H1 (cell line): ENCODE results near the gene PACS1. TPM values are rescaled to one million over a fixed set of nuclear protein-coding genes. Genes with fewer than 3 reads are reported as not detected.

Source experiments
- CTCF ChIA-PET: fragments of 300-600 bp; sonication (Branson Sonifier 250); formaldehyde crosslinking; loops from one replicate; lab custom pipeline; 2021; ENCODE audit not compliant: partially characterized antibody; lab: Charles Lee
- POLR2A ChIA-PET: fragments of 300-600 bp; sonication (Branson Sonifier 250); formaldehyde crosslinking; loops from one replicate; lab custom pipeline; 2021; ENCODE audit warnings: inconsistent platforms; ENCODE audit not compliant: partially characterized antibody; lab: Charles Lee
- DNase-seq, 2 experiments: peaks; one replicate each; pipeline versions ENCODE4 v3.0.0 to v3.0.0-alpha.2; 2010 to 2022; ENCODE audit warnings: low spot score in 2 of 2, low read depth in 1 of 2, mixed read lengths in 1 of 2
- FAIRE-seq: peaks from 2 replicates; lab custom pipeline; 2011; peaks lifted over from hg19 to GRCh38; lab: Jason Lieb, UNC
- H2AFZ ChIP-seq: 2 replicates; pipeline ENCODE4 v1.8.1; 2012; ENCODE audit warnings: low read length, inconsistent platforms
- H2AK5ac ChIP-seq: 2 replicates; pipeline ENCODE4 v1.6.1; 2013; ENCODE audit warnings: low read depth, low read length
- H2BK120ac ChIP-seq: replicated peaks from 2 replicates; pipeline ENCODE3; 2013; ENCODE audit warnings: low read depth, low read length, inconsistent platforms
- H2BK12ac ChIP-seq: 2 replicates; pipeline ENCODE4 v1.6.1; 2013; ENCODE audit warnings: low read depth, low read length
- H2BK15ac ChIP-seq: 2 replicates; pipeline ENCODE4 v1.6.1; 2013; ENCODE audit warnings: low read length
- H2BK20ac ChIP-seq: 2 replicates; pipeline ENCODE4 v1.6.1; 2013; ENCODE audit warnings: low read length
- H2BK5ac ChIP-seq: 2 replicates; pipeline ENCODE4 v1.6.1; 2013; ENCODE audit warnings: low read depth, low read length
- H3K14ac ChIP-seq: 2 replicates; pipeline ENCODE4 v1.6.1; 2013; ENCODE audit warnings: inconsistent platforms; ENCODE audit not compliant: insufficient read length
- H3K18ac ChIP-seq: 2 replicates; pipeline ENCODE4 v1.6.1; 2013; ENCODE audit warnings: low read length; ENCODE audit errors: extremely low read depth
- H3K23ac ChIP-seq: 2 replicates; pipeline ENCODE4 v1.6.1; 2013; ENCODE audit warnings: inconsistent platforms; ENCODE audit not compliant: insufficient read length
- H3K23me2 ChIP-seq: 2 replicates; pipeline ENCODE4 v1.6.1; 2013; ENCODE audit warnings: low read depth, low read length
- H3K27ac ChIP-seq: 2 replicates; pipeline ENCODE4 v1.6.1; 2011; ENCODE audit warnings: low read depth, low read length, inconsistent platforms
- H3K27me3 ChIP-seq, 4 experiments: replicated peaks in 1 of 4; 1 replicate in 1 of 4; 2 replicates in 3 of 4; pipeline versions ENCODE4 v1.6.1 to v1.8.1; 2011 to 2013; ENCODE audit warnings: low read length in 3 of 4, mild to moderate bottlenecking in 3 of 4, inconsistent platforms in 2 of 4, mixed read lengths in 2 of 4, moderate library complexity in 1 of 4; ENCODE audit not compliant: control insufficient read depth in 3 of 4, insufficient read depth in 3 of 4; ENCODE audit errors: extremely low read depth in 1 of 4
- H3K36me3 ChIP-seq, 4 experiments: 2 replicates each; pipeline versions ENCODE4 v1.6.1 to v1.8.1; 2011 to 2013; ENCODE audit warnings: mild to moderate bottlenecking in 4 of 4, low read length in 3 of 4, moderate library complexity in 2 of 4, control low read depth in 1 of 4, inconsistent platforms in 1 of 4; ENCODE audit not compliant: insufficient read depth in 4 of 4, control insufficient read depth in 2 of 4
- H3K4ac ChIP-seq: replicated peaks from 2 replicates; pipeline ENCODE3; 2013; ENCODE audit warnings: low read length, low read depth, mixed read lengths, inconsistent platforms; ENCODE audit not compliant: insufficient read length
- H3K4me1 ChIP-seq, 4 experiments: replicated peaks in 1 of 4; 1 replicate in 1 of 4; 2 replicates in 3 of 4; pipeline versions ENCODE4 v1.6.1 to v1.8.1; 2011 to 2013; ENCODE audit warnings: low read length in 3 of 4, inconsistent platforms in 2 of 4, mixed read lengths in 1 of 4; ENCODE audit not compliant: insufficient read depth in 4 of 4, control insufficient read depth in 3 of 4
- H3K4me2 ChIP-seq, 2 experiments: 2 replicates each; pipeline versions ENCODE4 v1.6.1 to v1.8.1; 2011 to 2013; ENCODE audit warnings: low read depth in 2 of 2, low read length in 2 of 2, control low read depth in 1 of 2, inconsistent platforms in 1 of 2, mild to moderate bottlenecking in 1 of 2; ENCODE audit not compliant: insufficient read depth in 1 of 2
- H3K4me3 ChIP-seq, 4 experiments: fragments of 200-600, 300-600 bp in 1 of 4; sonication (generic), shearing (Covaris generic), sonication (Bioruptor Twin) in 1 of 4; 2 replicates each; pipeline versions ENCODE4 v1.5.1 to v1.8.1; 2011 to 2016; ENCODE audit warnings: low read length in 4 of 4, low read depth in 3 of 4, control low read depth in 2 of 4, inconsistent platforms in 2 of 4, mild to moderate bottlenecking in 2 of 4, mixed read lengths in 1 of 4, moderate library complexity in 1 of 4; ENCODE audit not compliant: insufficient read depth in 2 of 4; ENCODE audit errors: extremely low read depth in 1 of 4
- H3K56ac ChIP-seq: replicated peaks from 2 replicates; pipeline ENCODE3; 2013; ENCODE audit warnings: low read depth, mild to moderate bottlenecking, mixed read lengths, low read length, inconsistent platforms; ENCODE audit not compliant: insufficient read length
- H3K79me1 ChIP-seq: 2 replicates; pipeline ENCODE4 v1.6.1; 2013; ENCODE audit warnings: low read depth, low read length, control low read depth
- H3K79me2 ChIP-seq, 2 experiments: 2 replicates each; pipeline versions ENCODE4 v1.6.1 to v1.8.1; 2012 to 2013; ENCODE audit warnings: low read length in 2 of 2, mild to moderate bottlenecking in 2 of 2, inconsistent platforms in 1 of 2; ENCODE audit not compliant: insufficient read depth in 2 of 2, control insufficient read depth in 1 of 2
- H3K9ac ChIP-seq, 4 experiments: replicated peaks in 1 of 4; 1 replicate in 1 of 4; 2 replicates in 3 of 4; pipeline versions ENCODE4 v1.6.1 to v1.8.1; 2011 to 2013; ENCODE audit warnings: low read depth in 3 of 4, low read length in 3 of 4, control low read depth in 2 of 4, mild to moderate bottlenecking in 2 of 4, moderate library complexity in 2 of 4, inconsistent platforms in 1 of 4; ENCODE audit errors: extremely low read depth in 1 of 4
- H3K9me3 ChIP-seq, 2 experiments: 2 replicates each; pipeline versions ENCODE4 v1.6.1 to v1.8.1; 2012 to 2013; ENCODE audit warnings: mild to moderate bottlenecking in 2 of 2, moderate library complexity in 2 of 2, control low read depth in 1 of 2, inconsistent platforms in 1 of 2, low read depth in 1 of 2, low read length in 1 of 2, mixed read lengths in 1 of 2; ENCODE audit not compliant: insufficient read depth in 2 of 2
- H4K20me1 ChIP-seq, 2 experiments: replicated peaks in 1 of 2; 2 replicates each; pipeline versions ENCODE3 to v1.8.1; 2011 to 2013; ENCODE audit warnings: inconsistent platforms in 2 of 2, low read length in 2 of 2, mild to moderate bottlenecking in 1 of 2; ENCODE audit not compliant: insufficient read depth in 2 of 2, control insufficient read depth in 1 of 2
- H4K5ac ChIP-seq: 2 replicates; pipeline ENCODE4 v1.6.1; 2013; ENCODE audit warnings: low read length, low read depth, mixed read lengths, inconsistent platforms; ENCODE audit not compliant: insufficient read length
- H4K8ac ChIP-seq: 2 replicates; pipeline ENCODE4 v1.8.0; 2013; ENCODE audit warnings: mild to moderate bottlenecking, moderate library complexity, low read length, inconsistent platforms; ENCODE audit not compliant: insufficient read depth; ENCODE audit errors: extremely low read depth
- H4K91ac ChIP-seq: replicated peaks from 2 replicates; pipeline ENCODE3; 2013; ENCODE audit warnings: low read length, mixed read lengths, inconsistent platforms; ENCODE audit not compliant: insufficient read length
- SP2 ChIP-seq: IDR thresholded peaks from 2 replicates; pipeline ENCODE4 v1.6.1; 2012; ENCODE audit warnings: mild to moderate bottlenecking, low read length, inconsistent platforms
- SUZ12 ChIP-seq: fragments of 200-600 bp; sonication (generic); IDR thresholded peaks from 2 replicates; pipeline ENCODE4 v1.6.1; 2012; ENCODE audit warnings: mild to moderate bottlenecking, inconsistent platforms, low read length, moderate library complexity, mixed read lengths
- WGBS, 2 experiments: shearing (Covaris generic) in 1 of 2; methylation state at CpG; one replicate each; pipeline versions ENCODE4 v1.1.6 to v1.1.7; 2013 to 2015; ENCODE audit warnings: low lambda C conversion rate in 2 of 2, mixed read lengths in 2 of 2, inconsistent platforms in 1 of 2, low coverage in 1 of 2, missing lambda C conversion rate in 1 of 2; ENCODE audit not compliant: insufficient replicate concordance in 2 of 2, insufficient coverage in 1 of 2, insufficient read length in 1 of 2; ENCODE audit errors: extremely low coverage in 1 of 2, missing lambda C conversion rate in 1 of 2; 5-methylcytosine and 5-hydroxymethylcytosine counted together
- polyA plus RNA-seq, 7 experiments: library from polyadenylated mRNA; depleted of rRNA in 3 of 7; stranded (reverse) in 5 of 7; unstranded in 2 of 7; fragments of >200 nt in 5 of 7; fragments of 200-250 nt in 2 of 7; gene quantifications; 1 replicate in 5 of 7; 2 replicates in 1 of 7; 4 replicates in 1 of 7; pipeline versions ENCODE4 v1.2.1 to v1.2.3, GENCODE V29; 2011 to 2013; ENCODE audit warnings: missing spikeins in 2 of 7, mixed read lengths in 2 of 7
- total RNA-seq: library from RNA; stranded (reverse); fragmentation: NEBNext Ultra II Directional; extraction: Animal tissue kit (Norgen Biotek cat#: 25700); gene quantifications from 2 replicates; pipeline ENCODE4 v1.2.1, GENCODE V29; 2021

PACS1 gene
- total and polyA plus RNA-seq, 2 of the 8 experiments (the other 6 are each of a cell fraction or from before 2014, with no cell fraction given), result 11.5 to 36.0 TPM

DNA sequence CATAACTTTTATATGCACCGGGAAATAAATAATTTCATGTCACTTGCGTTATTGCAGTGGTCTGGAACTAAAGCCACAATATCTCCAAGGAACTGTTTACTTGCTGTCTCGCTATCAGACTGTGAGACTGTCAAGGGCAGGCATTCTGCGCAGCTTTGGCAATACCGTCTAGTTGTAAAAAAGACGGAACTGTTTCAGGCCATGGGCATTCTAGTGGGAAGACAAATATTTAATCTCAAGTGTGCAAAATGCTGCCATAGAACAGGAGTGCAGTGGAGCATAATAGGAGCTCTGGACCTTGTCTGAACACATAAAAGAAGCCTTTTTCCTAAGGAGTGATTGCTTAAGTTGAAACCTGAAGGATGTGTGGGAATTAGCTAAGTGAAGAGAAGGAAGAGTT, 53.8 kb downstream of the PACS1 start:
- DNase-seq (no peak), FAIRE-seq (no peak)
- Histone ChIP-seq H3K9me3 (no peaks in the 10 kb centered on the region), H2AFZ (no peak overlapping the region), H3K23ac (no peak overlapping the region), H2BK5ac (no peak overlapping the region), H3K4me3 (no peak overlapping the region), H4K20me1 (no peaks in the 10 kb centered on the region), H3K23me2 (no peaks in the 10 kb centered on the region), H2BK12ac (no peak overlapping the region), H3K79me1 (no peaks in the 10 kb centered on the region; the same call in 1 of the 2 replicates), H4K91ac (no peak overlapping the region), H2BK20ac (no peak overlapping the region), H3K56ac (no peak overlapping the region), H3K4ac (no peak overlapping the region), H3K14ac (no peak overlapping the region), H3K9ac (no peak overlapping the region), H3K18ac (no peak overlapping the region), H2BK120ac (no peak overlapping the region), H4K8ac (no peak overlapping the region), H2BK15ac (no peak overlapping the region), H3K4me2 (no peak overlapping the region), H3K4me1 (peaks cover 3 to 26% (median 14%) of the 10 kb centered on the region in 4 experiments; a peak in 6 of 7 replicates), H3K79me2 (no peaks in the 10 kb centered on the region), H4K5ac (no peak overlapping the region), H3K36me3 (no peaks in the 10 kb centered on the region), H3K27me3 (no peaks in the 10 kb centered on the region; a peak in 1 of 7 replicates), H3K27ac (no peak overlapping the region), H2AK5ac (no peak overlapping the region)
- CTCF ChIA-PET, result interaction anchor here (1.1 to 3.7 kb wide), 5 partner anchors 8 to 57 kb away, joined by 3 to 17 read pairs (median 4); no protein-coding TSS in a partner anchor
- POLR2A ChIA-PET, result interaction anchor here (0.6 to 1.9 kb wide), 2 partner anchors 11 to 105 kb away, joined by 5 to 6 read pairs; no protein-coding TSS in a partner anchor
- TF ChIP-seq SUZ12 (no peak), SP2 (no peak)
- 97% methylated on average over 6 of the region's 6 CpGs; no CpG with 5 or more reads in 1 of the 2 experiments for WGBS, 2 experiments
